Cardiac fibroblast (primary cell): ENCODE measurements around the gene PARP16.

ENCODE experiments used
- DNase-seq, 2 donors: peaks; one replicate each; pipeline versions ENCODE4 v3.0.0 to v3.0.0-alpha.2; 2010; ENCODE audit warnings: low read depth in 2 of 2
- H3K4me3 ChIP-seq, 2 donors: replicated peaks in 1 of 2; 1 replicate in 1 of 2; 2 replicates in 1 of 2; pipeline ENCODE4 v1.5.1; 2011; ENCODE audit warnings: low read depth in 2 of 2, low read length in 2 of 2, mild to moderate bottlenecking in 2 of 2, moderate library complexity in 1 of 2
- TF ChIP-seq, protein P1 (sequence below): IDR thresholded peaks from one replicate; pipeline ENCODE4 v1.5.1; 2011; ENCODE audit warnings: low read depth, mild to moderate bottlenecking, low read length, inconsistent platforms

Gene PARP16

DNA sequence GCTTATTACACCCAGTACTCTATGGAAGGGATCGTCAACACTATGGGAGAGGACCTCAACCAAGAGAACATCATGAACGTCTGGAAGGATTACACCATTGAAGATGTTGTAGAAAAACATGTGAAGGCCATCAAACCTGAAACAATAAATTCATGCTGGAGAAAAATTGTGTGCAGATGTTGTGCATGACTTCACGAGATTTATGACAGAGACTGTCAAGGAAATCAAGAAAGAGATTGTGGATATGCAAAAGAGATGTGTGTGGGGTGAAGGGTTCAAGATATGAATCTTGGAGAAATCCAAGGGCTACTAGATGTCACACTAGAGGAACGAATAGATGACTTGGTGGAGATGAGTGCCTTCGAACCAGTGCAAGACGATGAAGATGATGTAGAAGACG, 3.5 kb upstream of the PARP16 start:
- DNase-seq, result no peak
- TF ChIP-seq, protein P1, sequence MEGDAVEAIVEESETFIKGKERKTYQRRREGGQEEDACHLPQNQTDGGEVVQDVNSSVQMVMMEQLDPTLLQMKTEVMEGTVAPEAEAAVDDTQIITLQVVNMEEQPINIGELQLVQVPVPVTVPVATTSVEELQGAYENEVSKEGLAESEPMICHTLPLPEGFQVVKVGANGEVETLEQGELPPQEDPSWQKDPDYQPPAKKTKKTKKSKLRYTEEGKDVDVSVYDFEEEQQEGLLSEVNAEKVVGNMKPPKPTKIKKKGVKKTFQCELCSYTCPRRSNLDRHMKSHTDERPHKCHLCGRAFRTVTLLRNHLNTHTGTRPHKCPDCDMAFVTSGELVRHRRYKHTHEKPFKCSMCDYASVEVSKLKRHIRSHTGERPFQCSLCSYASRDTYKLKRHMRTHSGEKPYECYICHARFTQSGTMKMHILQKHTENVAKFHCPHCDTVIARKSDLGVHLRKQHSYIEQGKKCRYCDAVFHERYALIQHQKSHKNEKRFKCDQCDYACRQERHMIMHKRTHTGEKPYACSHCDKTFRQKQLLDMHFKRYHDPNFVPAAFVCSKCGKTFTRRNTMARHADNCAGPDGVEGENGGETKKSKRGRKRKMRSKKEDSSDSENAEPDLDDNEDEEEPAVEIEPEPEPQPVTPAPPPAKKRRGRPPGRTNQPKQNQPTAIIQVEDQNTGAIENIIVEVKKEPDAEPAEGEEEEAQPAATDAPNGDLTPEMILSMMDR, result no peak
- no peak overlapping the region for H3K4me3 ChIP-seq

DNA sequence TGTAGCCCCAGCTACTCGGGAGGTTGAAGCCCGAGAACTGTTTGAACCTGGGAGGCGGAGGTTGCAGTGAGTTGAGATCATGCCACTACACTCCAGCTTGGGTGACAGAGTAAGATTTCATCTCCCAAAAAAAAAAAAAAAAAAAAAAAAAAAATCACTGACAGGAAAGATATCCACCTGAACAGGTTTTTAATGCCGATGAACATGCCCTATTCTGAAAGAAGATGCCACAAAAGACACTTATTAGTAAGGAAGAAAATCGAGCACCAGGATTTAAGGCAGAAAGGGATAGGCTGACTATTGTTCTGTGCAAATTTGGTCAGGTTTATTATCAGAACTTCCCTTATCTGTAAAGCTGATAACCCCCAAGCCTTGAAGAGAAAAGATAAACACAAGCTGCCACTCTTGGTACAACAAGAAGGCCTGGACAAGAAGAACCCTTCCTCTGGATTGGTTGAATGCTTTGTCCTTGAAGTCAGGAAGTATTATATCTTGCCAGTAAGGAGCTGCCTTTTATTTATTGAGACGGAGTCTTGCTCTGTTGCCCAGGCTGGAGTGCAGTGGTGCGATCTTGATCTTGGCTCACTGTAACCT, 2.7 kb upstream of the PARP16 start:
- no peak overlapping the region for H3K4me3 ChIP-seq
- TF ChIP-seq, protein P1, result no peak
- no peak for DNase-seq

DNA sequence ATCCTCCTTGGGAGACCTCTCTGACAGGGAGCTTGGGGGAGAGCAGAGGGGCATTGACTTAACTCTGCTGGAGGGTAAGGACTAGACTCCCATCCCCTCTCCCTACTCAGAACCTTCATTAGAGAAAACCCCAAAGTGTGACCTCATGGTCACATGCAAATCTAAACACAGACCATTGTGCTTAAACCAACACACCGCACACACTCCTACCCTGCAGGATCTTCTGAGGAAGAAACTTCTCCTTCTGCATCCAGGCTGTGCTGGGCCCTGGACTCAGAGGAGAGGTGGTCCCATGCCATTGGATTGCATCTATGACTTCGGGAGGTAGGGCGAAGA, 805 bp upstream of the PARP16 start:
- TF ChIP-seq, protein P1, result no peak
- no peak overlapping the region for H3K4me3 ChIP-seq
- DNase-seq, result no peak

DNA sequence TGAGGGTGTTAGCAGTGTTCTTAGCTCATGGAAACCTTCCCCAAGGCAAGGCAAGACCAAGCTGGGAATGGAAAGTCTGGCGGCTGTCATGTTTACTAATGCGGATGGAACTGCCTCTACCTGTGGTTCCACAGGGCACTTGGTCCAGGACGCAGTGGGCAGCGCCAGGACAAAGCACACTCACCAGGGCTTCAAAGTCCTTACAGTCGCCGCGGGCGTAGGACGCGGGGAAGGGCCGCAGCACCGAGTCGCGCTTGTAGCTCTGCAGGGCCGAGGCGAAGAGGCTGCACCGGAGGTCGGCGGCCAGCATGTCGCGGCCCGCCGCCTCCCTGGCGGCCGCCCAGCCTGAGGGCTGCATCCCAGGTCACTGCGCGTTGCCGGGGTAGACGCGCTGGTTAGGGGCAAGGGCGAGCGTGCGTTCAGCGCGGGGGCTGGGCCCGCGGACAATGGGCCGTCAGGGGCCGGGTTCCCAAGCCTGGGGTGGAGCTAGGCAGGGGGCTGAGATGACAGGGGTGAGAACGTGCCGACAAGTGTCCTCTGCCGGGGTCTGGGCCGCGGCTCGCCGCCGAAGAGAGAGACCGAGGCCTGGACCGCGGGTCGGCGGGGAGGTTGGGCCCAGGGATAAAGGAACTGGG, 497 bp downstream of the PARP16 start:
- TF ChIP-seq, protein P1, result no peak
- DNase-seq, result peak; percentile 21 to 29

DNA sequence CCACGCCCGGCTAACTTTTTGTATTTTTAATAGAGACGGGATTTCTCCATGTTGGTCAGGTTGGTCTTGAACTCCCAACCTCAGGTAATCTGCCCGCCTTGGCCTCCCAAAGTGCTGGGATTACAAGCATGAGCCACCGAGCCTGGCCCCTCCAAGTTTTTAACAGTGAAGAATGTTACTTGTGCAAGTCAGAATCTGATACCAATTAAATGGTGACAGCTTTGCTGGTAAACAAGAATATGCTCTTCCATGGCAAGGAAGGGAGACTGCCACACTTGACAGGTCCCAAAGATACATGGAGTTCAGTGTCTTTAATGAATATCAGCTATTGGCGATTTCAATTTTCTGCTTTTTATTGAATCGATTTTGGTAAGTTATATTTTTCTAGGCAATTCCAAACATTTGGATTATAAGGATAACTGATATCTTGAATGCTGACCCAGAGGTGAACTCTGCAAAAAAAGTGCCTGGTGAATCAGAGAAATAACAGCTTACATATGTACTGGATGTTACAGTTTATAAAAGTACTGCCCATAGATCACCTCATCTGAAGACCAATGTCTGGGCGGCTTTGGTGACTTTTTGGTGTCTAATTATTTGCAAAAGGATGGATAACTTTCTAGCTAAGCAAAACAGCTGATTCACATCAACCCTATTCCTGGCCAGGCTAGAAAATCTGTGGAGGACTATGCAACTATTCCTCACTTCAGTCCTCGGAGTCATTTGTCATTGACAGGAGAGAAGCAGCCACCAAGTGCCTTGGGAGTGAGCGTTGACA, 1.2 kb downstream of the PARP16 start:
- TF ChIP-seq, protein P1, result no peak
- peak in 1 of 2 donors; percentile 16 for DNase-seq
- peak overlapping the region; percentile 65 to 66 for H3K4me3 ChIP-seq

More for the DNA sequence above, 497 bp downstream of the PARP16 start:
- peak overlapping the region; percentile 65 to 66 for H3K4me3 ChIP-seq

DNA sequence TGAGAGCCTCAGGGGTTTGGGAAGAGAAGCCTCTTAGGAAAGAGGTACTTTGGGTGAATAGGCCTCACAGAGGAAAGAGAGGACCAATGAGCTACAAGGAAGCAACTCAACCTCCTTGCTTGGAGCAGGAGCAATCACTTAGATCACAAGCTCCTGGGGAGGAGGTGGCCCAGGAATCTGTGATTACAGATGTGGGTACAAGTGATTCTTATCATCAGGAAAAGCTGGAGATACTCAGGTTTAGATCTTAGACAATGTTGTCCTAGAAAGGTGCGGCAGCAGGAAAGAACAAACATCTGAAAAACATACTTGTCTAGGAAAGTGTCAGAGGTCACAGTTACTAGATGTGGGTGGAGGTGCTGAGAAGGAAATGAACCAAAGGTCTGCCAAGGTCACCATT, 8.2 kb downstream of the PARP16 start:
- TF ChIP-seq, protein P1, result no peak

More for the DNA sequence above, 8.2 kb downstream of the PARP16 start:
- H3K4me3 ChIP-seq, result no peak overlapping the region
- DNase-seq, result no peak
